H9 (cell line): Measurements from ENCODE around the gene NTMT1. TPM values are rescaled to one million over a fixed set of nuclear protein-coding genes. Genes with fewer than 3 reads are reported as not detected.

Experiments used
- DNase-seq: peaks from one replicate; pipeline ENCODE4 v3.0.0-alpha.2; 2017
- H2AFZ ChIP-seq: one replicate; pipeline ENCODE4 v1.6.1; 2013; ENCODE audit warnings: mild to moderate bottlenecking, low read length, control low read depth, moderate library complexity
- H2AK5ac ChIP-seq: 2 replicates; pipeline ENCODE4 v1.6.1; 2013; ENCODE audit warnings: low read length, control low read depth, mixed read lengths; ENCODE audit not compliant: insufficient read length
- H2BK120ac ChIP-seq: one replicate; pipeline ENCODE4 v1.6.1; 2013; ENCODE audit warnings: low read depth, mild to moderate bottlenecking, low read length, control low read depth, inconsistent platforms; ENCODE audit not compliant: poor library complexity, severe bottlenecking
- H2BK12ac ChIP-seq: 2 replicates; pipeline ENCODE4 v1.6.1; 2013; ENCODE audit warnings: low read length, control low read depth, mixed read lengths, low read depth; ENCODE audit not compliant: insufficient read length
- H2BK15ac ChIP-seq: 2 replicates; pipeline ENCODE4 v1.6.1; 2013; ENCODE audit warnings: low read depth, low read length, control low read depth
- H2BK20ac ChIP-seq: one replicate; pipeline ENCODE4 v1.6.1; 2013; ENCODE audit warnings: low read depth, mild to moderate bottlenecking, low read length, control low read depth, inconsistent platforms; ENCODE audit not compliant: poor library complexity, severe bottlenecking
- H2BK5ac ChIP-seq: 2 replicates; pipeline ENCODE4 v1.6.1; 2013; ENCODE audit warnings: low read length, control low read depth, mixed read lengths; ENCODE audit not compliant: insufficient read length
- H3K14ac ChIP-seq: 2 replicates; pipeline ENCODE4 v1.6.1; 2013; ENCODE audit warnings: low read length, control low read depth; ENCODE audit not compliant: insufficient read depth
- H3K18ac ChIP-seq: 2 replicates; pipeline ENCODE4 v1.6.1; 2013; ENCODE audit warnings: low read depth, mild to moderate bottlenecking, mixed read lengths, low read length, control low read depth; ENCODE audit not compliant: insufficient read length
- H3K23ac ChIP-seq: 2 replicates; pipeline ENCODE4 v1.6.1; 2013; ENCODE audit warnings: low read length, control low read depth, mixed read lengths, low read depth; ENCODE audit not compliant: insufficient read length
- H3K23me2 ChIP-seq: 2 replicates; pipeline ENCODE4 v1.6.1; 2013; ENCODE audit warnings: low read depth, mild to moderate bottlenecking, mixed read lengths, low read length, control low read depth; ENCODE audit not compliant: insufficient read length, poor library complexity, severe bottlenecking
- H3K27ac ChIP-seq: 2 replicates; pipeline ENCODE4 v1.5.1; 2013; ENCODE audit warnings: low read length, control low read depth, mixed read lengths, low read depth; ENCODE audit not compliant: insufficient read length
- H3K27me3 ChIP-seq: 2 replicates; pipeline ENCODE4 v1.6.1; 2013; ENCODE audit warnings: low read length, control low read depth, inconsistent platforms; ENCODE audit not compliant: insufficient read depth
- H3K4ac ChIP-seq: 2 replicates; pipeline ENCODE4 v1.6.1; 2013; ENCODE audit warnings: low read depth, mild to moderate bottlenecking, control low read depth, inconsistent platforms, low read length, moderate library complexity
- H3K4me1 ChIP-seq: 2 replicates; pipeline ENCODE4 v1.6.1; 2013; ENCODE audit warnings: low read length, control low read depth, inconsistent platforms; ENCODE audit not compliant: insufficient read depth
- H3K4me2 ChIP-seq: 2 replicates; pipeline ENCODE4 v1.6.1; 2013; ENCODE audit warnings: low read length, control low read depth, mixed read lengths; ENCODE audit not compliant: insufficient read length, insufficient read depth
- H3K56ac ChIP-seq: 2 replicates; pipeline ENCODE4 v1.6.1; 2013; ENCODE audit warnings: low read depth, mild to moderate bottlenecking, mixed read lengths, low read length, control low read depth; ENCODE audit not compliant: insufficient read length
- H3K79me1 ChIP-seq: 2 replicates; pipeline ENCODE4 v1.6.1; 2013; ENCODE audit warnings: low read depth, mild to moderate bottlenecking, moderate library complexity, low read length, control low read depth, inconsistent platforms; ENCODE audit not compliant: insufficient read depth, poor library complexity, severe bottlenecking
- H3K79me2 ChIP-seq: 2 replicates; pipeline ENCODE4 v1.6.1; 2013; ENCODE audit warnings: low read length, control low read depth, inconsistent platforms; ENCODE audit not compliant: insufficient read depth
- H3K9ac ChIP-seq: 2 replicates; pipeline ENCODE4 v1.6.1; 2013; ENCODE audit warnings: low read length, control low read depth, mixed read lengths; ENCODE audit not compliant: insufficient read length; ENCODE audit errors: extremely low read depth
- H3K9me3 ChIP-seq: one replicate; pipeline ENCODE4 v1.6.1; 2013; ENCODE audit warnings: low read depth, low read length, inconsistent platforms; ENCODE audit not compliant: control insufficient read depth
- H3T11ph ChIP-seq: one replicate; pipeline ENCODE4 v1.6.1; 2013; ENCODE audit warnings: mild to moderate bottlenecking, low read length, control low read depth, inconsistent platforms
- H4K20me1 ChIP-seq: one replicate; pipeline ENCODE4 v1.6.1; 2013; ENCODE audit not compliant: control insufficient read depth, insufficient read length, insufficient read depth
- H4K5ac ChIP-seq: 2 replicates; pipeline ENCODE4 v1.6.1; 2013; ENCODE audit warnings: low read depth, mild to moderate bottlenecking, mixed read lengths, low read length, control low read depth; ENCODE audit not compliant: insufficient read length
- H4K8ac ChIP-seq: replicated peaks from 2 replicates; pipeline ENCODE4 v1.6.1; 2013; ENCODE audit warnings: low read length, control low read depth, mixed read lengths, low read depth; ENCODE audit not compliant: insufficient read length
- H4K91ac ChIP-seq: 2 replicates; pipeline ENCODE4 v1.6.1; 2013; ENCODE audit warnings: low read depth, mild to moderate bottlenecking, moderate library complexity, mixed read lengths, low read length, control low read depth; ENCODE audit not compliant: insufficient read length
- H3K27ac Mint-ChIP-seq, 3 experiments: 2 replicates in 2 of 3; 3 replicates in 1 of 3; pipeline ENCODE4 v1.8.0; 2020 to 2021; ENCODE audit warnings: mixed read lengths in 3 of 3, mild to moderate bottlenecking in 1 of 3, moderate library complexity in 1 of 3
- H3K27me3 Mint-ChIP-seq: 2 replicates; pipeline ENCODE4 v1.8.0; 2021; ENCODE audit warnings: low read depth, mild to moderate bottlenecking, moderate library complexity, mixed read lengths
- H3K36me3 Mint-ChIP-seq, 3 experiments: 2 replicates in 2 of 3; 3 replicates in 1 of 3; pipeline ENCODE4 v1.8.0; 2020 to 2021; ENCODE audit warnings: low read depth in 3 of 3, mixed read lengths in 3 of 3; ENCODE audit not compliant: insufficient read depth in 1 of 3
- H3K4me1 Mint-ChIP-seq, 2 experiments: 2 replicates each; pipeline ENCODE4 v1.8.0; 2020; ENCODE audit warnings: mixed read lengths in 2 of 2
- H3K4me3 Mint-ChIP-seq, 2 experiments: 2 replicates in 1 of 2; 3 replicates in 1 of 2; pipeline ENCODE4 v1.8.0; 2020 to 2021; ENCODE audit warnings: mild to moderate bottlenecking in 2 of 2, mixed read lengths in 2 of 2, moderate library complexity in 1 of 2
- H3K9me3 Mint-ChIP-seq, 2 experiments: 2 replicates in 1 of 2; 3 replicates in 1 of 2; pipeline ENCODE4 v1.8.0; 2020; ENCODE audit warnings: mild to moderate bottlenecking in 2 of 2, mixed read lengths in 2 of 2, moderate library complexity in 1 of 2
- WGBS: extraction: QIAGEN DNeasy Blood & Tissue Kit; methylation state at CpG from one replicate; pipeline ENCODE4 v1.1.7; 2013; ENCODE audit warnings: missing lambda C conversion rate, low lambda C conversion rate, mixed read lengths; ENCODE audit not compliant: insufficient read length; ENCODE audit errors: extremely low coverage; 5-methylcytosine and 5-hydroxymethylcytosine counted together
- total RNA-seq: library from RNA; stranded (reverse); gene quantifications from 2 replicates; pipeline ENCODE4 v1.2.1, GENCODE V29; 2021
- TF ChIP-seq, protein P1 (sequence below): fragments of 200-600 bp; sonication (generic); conservative IDR thresholded peaks from 3 replicates; pipeline ENCODE4 v1.8.0; 2021; ENCODE audit warnings: antibody characterized with exemption, mild to moderate bottlenecking

NTMT1 gene
- total RNA-seq, 1 experiment from 2014 or later: 57.9 TPM

DNA sequence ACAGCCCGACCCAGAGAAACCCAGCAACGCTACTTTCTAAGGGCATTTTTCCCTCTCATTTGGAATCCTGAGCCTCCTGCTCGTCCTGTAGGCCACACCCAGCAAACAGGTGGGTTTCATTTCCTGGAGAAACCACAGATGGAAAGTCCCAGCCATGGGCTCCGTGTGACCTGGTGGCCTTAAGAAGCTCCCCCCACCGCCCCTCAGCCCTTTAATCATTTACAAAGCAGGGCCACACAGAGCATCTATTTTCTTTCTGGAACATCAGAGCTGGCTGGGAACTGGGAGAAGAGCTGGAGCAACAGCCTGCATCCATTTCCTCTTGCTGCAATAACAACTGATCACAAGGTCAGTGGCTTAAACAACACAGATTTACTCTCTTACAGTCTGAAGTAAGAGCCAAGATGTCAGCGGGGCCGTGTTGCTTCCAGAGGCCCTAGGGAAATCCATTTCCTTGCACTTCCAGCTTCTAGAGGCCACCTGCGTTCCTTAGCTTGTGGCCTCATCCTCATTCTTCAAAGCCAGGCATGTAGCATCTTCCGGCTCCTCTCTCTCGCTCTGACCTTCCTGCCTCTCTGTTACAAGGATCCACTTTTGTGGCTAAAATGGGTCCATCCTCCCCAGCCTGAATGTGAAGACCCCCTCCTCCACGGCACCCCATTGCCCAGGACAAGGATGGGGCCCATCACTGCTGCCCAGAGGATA lies 45.6 kb upstream of the NTMT1 start:
- Mint-ChIP-seq H3K4me3 (no peak overlapping the region), H3K27me3 (peaks cover 27% of the 10 kb centered on the region), H3K4me1 (peaks cover 12 to 16% of the 10 kb centered on the region in 2 experiments), H3K27ac (no peak overlapping the region), H3K9me3 (no peaks in the 10 kb centered on the region; a peak in 1 of 5 replicates), H3K36me3 (no peaks in the 10 kb centered on the region)
- H3K4ac ChIP-seq: no peak overlapping the region
- H3K23ac ChIP-seq: no peak overlapping the region
- no peak overlapping the region for H4K91ac ChIP-seq
- no peaks in the 10 kb centered on the region for H3K4me1 ChIP-seq
- no peak for DNase-seq
- no peaks in the 10 kb centered on the region for H3K9me3 ChIP-seq
- no peak overlapping the region for H3K14ac ChIP-seq
- H4K20me1 ChIP-seq: no peaks in the 10 kb centered on the region
- H3K79me1 ChIP-seq: no peaks in the 10 kb centered on the region
- no peak overlapping the region for H3T11ph ChIP-seq
- TF ChIP-seq, protein P1, sequence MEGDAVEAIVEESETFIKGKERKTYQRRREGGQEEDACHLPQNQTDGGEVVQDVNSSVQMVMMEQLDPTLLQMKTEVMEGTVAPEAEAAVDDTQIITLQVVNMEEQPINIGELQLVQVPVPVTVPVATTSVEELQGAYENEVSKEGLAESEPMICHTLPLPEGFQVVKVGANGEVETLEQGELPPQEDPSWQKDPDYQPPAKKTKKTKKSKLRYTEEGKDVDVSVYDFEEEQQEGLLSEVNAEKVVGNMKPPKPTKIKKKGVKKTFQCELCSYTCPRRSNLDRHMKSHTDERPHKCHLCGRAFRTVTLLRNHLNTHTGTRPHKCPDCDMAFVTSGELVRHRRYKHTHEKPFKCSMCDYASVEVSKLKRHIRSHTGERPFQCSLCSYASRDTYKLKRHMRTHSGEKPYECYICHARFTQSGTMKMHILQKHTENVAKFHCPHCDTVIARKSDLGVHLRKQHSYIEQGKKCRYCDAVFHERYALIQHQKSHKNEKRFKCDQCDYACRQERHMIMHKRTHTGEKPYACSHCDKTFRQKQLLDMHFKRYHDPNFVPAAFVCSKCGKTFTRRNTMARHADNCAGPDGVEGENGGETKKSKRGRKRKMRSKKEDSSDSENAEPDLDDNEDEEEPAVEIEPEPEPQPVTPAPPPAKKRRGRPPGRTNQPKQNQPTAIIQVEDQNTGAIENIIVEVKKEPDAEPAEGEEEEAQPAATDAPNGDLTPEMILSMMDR: no peak
- no peak overlapping the region for H3K18ac ChIP-seq
- no peak overlapping the region for H2AFZ ChIP-seq
- no peak overlapping the region for H2BK20ac ChIP-seq
- H3K27ac ChIP-seq: no peak overlapping the region
- H3K4me2 ChIP-seq: no peak overlapping the region
- no peaks in the 10 kb centered on the region for H3K27me3 ChIP-seq
- no peaks in the 10 kb centered on the region for H3K23me2 ChIP-seq
- no CpG with 5 or more reads among the region's 11 CpGs for WGBS
- H2BK5ac ChIP-seq: no peak overlapping the region
- no peak overlapping the region for H2BK120ac ChIP-seq
- H3K9ac ChIP-seq: no peak overlapping the region
- no peak overlapping the region for H2BK12ac ChIP-seq
- no peak overlapping the region for H3K56ac ChIP-seq
- no peak overlapping the region for H2AK5ac ChIP-seq
- H3K79me2 ChIP-seq: no peaks in the 10 kb centered on the region
- no peak overlapping the region for H2BK15ac ChIP-seq
- H4K5ac ChIP-seq: no peak overlapping the region
- H4K8ac ChIP-seq: no peak overlapping the region
